ENCODE measurements around the gene MRPS14. TPM values are rescaled to one million over a fixed set of nuclear protein-coding genes. Genes with fewer than 3 reads are reported as not detected.
A peak's percentile ranks its signal among the peaks of the same experiment; 100 is the strongest.
"Not testable (repeated sequence)": the region's sequence is repeated elsewhere in the genome, so short reads cannot be mapped to it uniquely, and the experiment has no call there.

Gene MRPS14
- polyA plus RNA-seq, 1 experiment: 22.4 TPM

DNA sequence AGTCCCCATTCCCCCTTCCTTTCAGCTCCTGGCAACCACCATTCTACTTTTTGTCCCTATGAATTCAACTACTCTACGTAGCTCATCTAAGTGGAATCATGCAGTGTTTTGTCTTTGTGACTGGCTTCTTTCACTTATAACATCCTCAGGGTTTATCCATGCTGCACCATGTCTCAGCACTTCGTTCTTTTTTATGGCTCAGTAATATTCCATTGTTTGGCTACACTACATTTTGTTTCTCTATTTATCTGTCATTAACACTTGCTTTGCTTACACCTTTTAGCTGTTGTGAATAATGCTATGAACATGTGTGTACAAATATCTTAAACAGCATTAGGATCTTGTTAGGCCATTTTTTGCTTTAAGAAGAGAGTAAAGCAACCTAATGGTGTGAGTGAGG is 1.5 kb upstream of the MRPS14 start:
- CTCF ChIA-PET: interaction anchor here (0.9 to 2.7 kb wide), 3 partner anchors 100 to 121 kb away, joined by 3 to 9 read pairs (median 4); no protein-coding TSS in a partner anchor
- no peaks in the 10 kb centered on the region for H3K27me3 ChIP-seq (ENCODE audit: control insufficient read depth, insufficient read depth, low read length)
- H3K36me3 ChIP-seq (ENCODE audit: control insufficient read depth, insufficient read depth, low read length): no peaks in the 10 kb centered on the region
- TF ChIP-seq, protein P1, sequence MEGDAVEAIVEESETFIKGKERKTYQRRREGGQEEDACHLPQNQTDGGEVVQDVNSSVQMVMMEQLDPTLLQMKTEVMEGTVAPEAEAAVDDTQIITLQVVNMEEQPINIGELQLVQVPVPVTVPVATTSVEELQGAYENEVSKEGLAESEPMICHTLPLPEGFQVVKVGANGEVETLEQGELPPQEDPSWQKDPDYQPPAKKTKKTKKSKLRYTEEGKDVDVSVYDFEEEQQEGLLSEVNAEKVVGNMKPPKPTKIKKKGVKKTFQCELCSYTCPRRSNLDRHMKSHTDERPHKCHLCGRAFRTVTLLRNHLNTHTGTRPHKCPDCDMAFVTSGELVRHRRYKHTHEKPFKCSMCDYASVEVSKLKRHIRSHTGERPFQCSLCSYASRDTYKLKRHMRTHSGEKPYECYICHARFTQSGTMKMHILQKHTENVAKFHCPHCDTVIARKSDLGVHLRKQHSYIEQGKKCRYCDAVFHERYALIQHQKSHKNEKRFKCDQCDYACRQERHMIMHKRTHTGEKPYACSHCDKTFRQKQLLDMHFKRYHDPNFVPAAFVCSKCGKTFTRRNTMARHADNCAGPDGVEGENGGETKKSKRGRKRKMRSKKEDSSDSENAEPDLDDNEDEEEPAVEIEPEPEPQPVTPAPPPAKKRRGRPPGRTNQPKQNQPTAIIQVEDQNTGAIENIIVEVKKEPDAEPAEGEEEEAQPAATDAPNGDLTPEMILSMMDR (IDR thresholded peaks at IDR 0.05; ENCODE audit: insufficient read depth, low read depth, low read length): no peak
- no peak overlapping the region for H3K4me3 ChIP-seq (ENCODE audit: low read depth, low read length)
- no peak for DNase-seq (ENCODE audit: low read depth)
- POLR2A ChIA-PET: no interaction called here

DNA sequence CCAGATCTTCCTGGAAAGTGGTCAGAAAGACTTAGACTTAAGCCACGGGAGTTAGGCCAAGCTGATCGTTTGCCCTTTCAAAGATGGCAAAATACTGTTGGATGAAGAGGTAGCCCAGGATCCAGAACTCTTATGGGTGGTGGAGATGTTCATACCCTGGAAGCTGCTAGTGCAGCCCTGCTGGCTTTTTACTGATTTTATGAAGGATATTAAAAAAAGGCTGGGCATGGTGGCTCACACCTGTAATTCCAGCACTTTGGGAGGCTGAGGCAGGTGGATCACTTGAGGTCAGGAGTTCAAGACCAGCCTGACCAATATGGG is 657 bp upstream of the MRPS14 start:
- POLR2A ChIA-PET: interaction anchor here (1.1 kb wide), 1 partner anchor 10 kb away, joined by 7 read pairs; no protein-coding TSS in a partner anchor

DNA sequence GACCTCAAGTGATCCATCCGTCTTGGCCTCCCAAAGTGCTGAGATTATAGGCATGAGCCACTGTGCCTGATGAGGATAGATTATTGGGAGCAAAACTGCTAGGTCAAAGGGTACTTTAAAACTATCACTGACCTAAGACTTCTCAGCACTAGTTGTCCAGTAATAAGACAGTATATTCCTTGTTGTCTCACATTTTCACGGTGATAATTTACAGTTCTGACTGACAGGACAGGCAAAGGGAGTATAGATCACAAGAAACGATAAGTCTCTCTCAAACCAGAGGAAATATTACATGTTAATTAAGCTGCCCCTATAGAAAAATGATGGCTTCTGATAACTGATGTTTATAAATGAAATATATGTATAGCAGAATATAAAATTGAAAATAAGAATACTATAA is 3.7 kb downstream of the MRPS14 start:
- POLR2A ChIA-PET: no interaction called here
- CTCF ChIA-PET: no interaction called here
- TF ChIP-seq, protein P1 (IDR thresholded peaks at IDR 0.05; ENCODE audit: insufficient read depth, low read depth, low read length): no peak

More for the DNA sequence above, 657 bp upstream of the MRPS14 start:
- H3K36me3 ChIP-seq (ENCODE audit: control insufficient read depth, insufficient read depth, low read length); H3K27me3 ChIP-seq (ENCODE audit: control insufficient read depth, insufficient read depth, low read length); DNase-seq (ENCODE audit: low read depth): not testable (repeated sequence)
- CTCF ChIA-PET: interaction anchor here (0.7 to 2.7 kb wide), 6 partner anchors 101 to 122 kb away, joined by 3 to 9 read pairs (median 3); no protein-coding TSS in a partner anchor
- H3K4me3 ChIP-seq (ENCODE audit: low read depth, low read length): peak overlapping the region; percentile 93

DNA sequence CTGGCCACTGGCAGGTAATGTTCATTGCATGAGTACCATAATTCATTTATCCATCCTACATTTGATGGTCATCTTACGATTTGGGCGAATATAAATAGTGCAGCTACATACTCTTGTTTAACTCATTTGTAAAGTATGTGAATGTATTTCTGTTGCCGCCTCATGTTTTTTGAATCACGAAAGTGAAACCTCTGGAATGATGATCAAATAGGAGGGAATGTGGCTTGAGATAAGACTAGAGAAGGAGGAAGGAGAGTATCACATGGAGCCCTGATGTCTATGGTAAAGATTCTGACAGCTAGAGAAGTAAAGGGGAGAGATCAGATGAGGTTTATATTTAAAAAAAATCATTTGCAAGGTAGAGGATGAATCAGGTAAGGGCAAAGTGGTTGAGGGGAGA is 8.0 kb downstream of the MRPS14 start:
- TF ChIP-seq, protein P1 (IDR thresholded peaks at IDR 0.05; ENCODE audit: insufficient read depth, low read depth, low read length): no peak
- ChIA-PET POLR2A (no interaction called here), CTCF (interaction anchor here (1.6 kb wide), 1 partner anchor 131 kb away, joined by 4 read pairs; no protein-coding TSS in a partner anchor)
- Histone ChIP-seq H3K36me3 (ENCODE audit: control insufficient read depth, insufficient read depth, low read length) (peaks cover 11% of the 10 kb centered on the region), H3K4me3 (ENCODE audit: low read depth, low read length) (no peak overlapping the region), H3K27me3 (ENCODE audit: control insufficient read depth, insufficient read depth, low read length) (no peaks in the 10 kb centered on the region)
- no peak for DNase-seq (ENCODE audit: low read depth)

More for the DNA sequence above, 3.7 kb downstream of the MRPS14 start:
- Histone ChIP-seq H3K27me3 (ENCODE audit: control insufficient read depth, insufficient read depth, low read length) (no peaks in the 10 kb centered on the region), H3K36me3 (ENCODE audit: control insufficient read depth, insufficient read depth, low read length) (peaks cover 3% of the 10 kb centered on the region; the same call in 1 of the 2 replicates), H3K4me3 (ENCODE audit: low read depth, low read length) (no peak overlapping the region)
- no peak for DNase-seq (ENCODE audit: low read depth)

DNA sequence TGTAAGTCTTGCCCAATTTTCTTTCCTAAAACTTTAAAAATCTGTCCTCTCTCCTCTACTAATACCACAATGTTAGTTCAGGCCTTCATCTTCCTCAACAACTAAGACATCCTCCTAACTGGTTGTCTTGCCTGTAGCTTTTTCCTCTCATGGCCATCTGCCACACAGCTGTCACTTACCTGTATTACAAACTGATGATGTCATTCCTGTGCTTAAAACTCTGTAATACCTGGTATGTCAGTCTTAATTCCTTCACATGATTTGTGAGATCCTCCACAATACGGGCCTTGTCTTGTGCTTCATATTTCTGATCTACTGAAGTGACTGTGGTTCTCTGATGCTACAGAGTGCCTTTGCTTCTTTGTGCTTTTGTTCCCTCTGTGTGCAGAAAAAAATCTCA is 9.8 kb downstream of the MRPS14 start:
- TF ChIP-seq, protein P1 (IDR thresholded peaks at IDR 0.05; ENCODE audit: insufficient read depth, low read depth, low read length): no peak
- CTCF ChIA-PET: no interaction called here
- no peak for DNase-seq (ENCODE audit: low read depth)
- Histone ChIP-seq H3K4me3 (ENCODE audit: low read depth, low read length) (no peak overlapping the region), H3K36me3 (ENCODE audit: control insufficient read depth, insufficient read depth, low read length) (peaks cover 10% of the 10 kb centered on the region), H3K27me3 (ENCODE audit: control insufficient read depth, insufficient read depth, low read length) (no peaks in the 10 kb centered on the region)
- POLR2A ChIA-PET: interaction anchor here (1.3 kb wide), 1 partner anchor 10 kb away, joined by 7 read pairs; the partner anchor contains the start of gene MRPS14

DNA sequence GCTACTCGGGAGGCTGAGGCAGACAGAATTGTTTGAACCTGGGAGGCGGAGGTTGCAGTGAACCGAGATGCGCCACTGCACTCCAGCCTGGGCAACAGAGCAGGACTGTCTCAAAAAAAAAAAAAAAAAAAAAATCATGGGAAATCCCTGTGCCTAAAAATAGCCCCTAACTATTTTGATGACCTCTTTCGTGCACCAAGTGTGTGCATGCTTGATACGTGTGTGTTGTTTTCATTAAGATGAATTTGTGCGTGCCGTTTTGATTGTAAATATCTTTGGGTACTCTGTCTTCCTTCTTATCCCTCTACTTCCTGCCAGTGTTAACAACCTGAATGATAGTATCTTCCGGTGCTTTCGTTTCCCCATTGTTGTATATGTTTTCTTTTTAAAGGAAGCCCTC is 13.7 kb downstream of the MRPS14 start:
- CTCF ChIA-PET: no interaction called here
- Histone ChIP-seq H3K4me3 (ENCODE audit: low read depth, low read length) (no peak overlapping the region), H3K27me3 (ENCODE audit: control insufficient read depth, insufficient read depth, low read length) (no peaks in the 10 kb centered on the region), H3K36me3 (ENCODE audit: control insufficient read depth, insufficient read depth, low read length) (peaks cover 11% of the 10 kb centered on the region)
- POLR2A ChIA-PET: no interaction called here
- TF ChIP-seq, protein P1 (IDR thresholded peaks at IDR 0.05; ENCODE audit: insufficient read depth, low read depth, low read length): no peak
- no peak for DNase-seq (ENCODE audit: low read depth)
